H9 (cell line): ENCODE data around the gene LRRC52. TPM values are rescaled to one million over a fixed set of nuclear protein-coding genes. Genes with fewer than 3 reads are reported as not detected.

Experiments
- DNase-seq: peaks from one replicate; pipeline ENCODE4 v3.0.0-alpha.2; 2017
- H2AFZ ChIP-seq: one replicate; pipeline ENCODE4 v1.6.1; 2013; ENCODE audit warnings: mild to moderate bottlenecking, low read length, control low read depth, moderate library complexity
- H2AK5ac ChIP-seq: 2 replicates; pipeline ENCODE4 v1.6.1; 2013; ENCODE audit warnings: low read length, control low read depth, mixed read lengths; ENCODE audit not compliant: insufficient read length
- H2BK120ac ChIP-seq: one replicate; pipeline ENCODE4 v1.6.1; 2013; ENCODE audit warnings: low read depth, mild to moderate bottlenecking, low read length, control low read depth, inconsistent platforms; ENCODE audit not compliant: poor library complexity, severe bottlenecking
- H2BK12ac ChIP-seq: 2 replicates; pipeline ENCODE4 v1.6.1; 2013; ENCODE audit warnings: low read length, control low read depth, mixed read lengths, low read depth; ENCODE audit not compliant: insufficient read length
- H2BK15ac ChIP-seq: 2 replicates; pipeline ENCODE4 v1.6.1; 2013; ENCODE audit warnings: low read depth, low read length, control low read depth
- H2BK20ac ChIP-seq: one replicate; pipeline ENCODE4 v1.6.1; 2013; ENCODE audit warnings: low read depth, mild to moderate bottlenecking, low read length, control low read depth, inconsistent platforms; ENCODE audit not compliant: poor library complexity, severe bottlenecking
- H2BK5ac ChIP-seq: 2 replicates; pipeline ENCODE4 v1.6.1; 2013; ENCODE audit warnings: low read length, control low read depth, mixed read lengths; ENCODE audit not compliant: insufficient read length
- H3K14ac ChIP-seq: 2 replicates; pipeline ENCODE4 v1.6.1; 2013; ENCODE audit warnings: low read length, control low read depth; ENCODE audit not compliant: insufficient read depth
- H3K18ac ChIP-seq: 2 replicates; pipeline ENCODE4 v1.6.1; 2013; ENCODE audit warnings: low read depth, mild to moderate bottlenecking, mixed read lengths, low read length, control low read depth; ENCODE audit not compliant: insufficient read length
- H3K23ac ChIP-seq: 2 replicates; pipeline ENCODE4 v1.6.1; 2013; ENCODE audit warnings: low read length, control low read depth, mixed read lengths, low read depth; ENCODE audit not compliant: insufficient read length
- H3K23me2 ChIP-seq: 2 replicates; pipeline ENCODE4 v1.6.1; 2013; ENCODE audit warnings: low read depth, mild to moderate bottlenecking, mixed read lengths, low read length, control low read depth; ENCODE audit not compliant: insufficient read length, poor library complexity, severe bottlenecking
- H3K27ac ChIP-seq: 2 replicates; pipeline ENCODE4 v1.5.1; 2013; ENCODE audit warnings: low read length, control low read depth, mixed read lengths, low read depth; ENCODE audit not compliant: insufficient read length
- H3K27me3 ChIP-seq: 2 replicates; pipeline ENCODE4 v1.6.1; 2013; ENCODE audit warnings: low read length, control low read depth, inconsistent platforms; ENCODE audit not compliant: insufficient read depth
- H3K4ac ChIP-seq: 2 replicates; pipeline ENCODE4 v1.6.1; 2013; ENCODE audit warnings: low read depth, mild to moderate bottlenecking, control low read depth, inconsistent platforms, low read length, moderate library complexity
- H3K4me1 ChIP-seq: 2 replicates; pipeline ENCODE4 v1.6.1; 2013; ENCODE audit warnings: low read length, control low read depth, inconsistent platforms; ENCODE audit not compliant: insufficient read depth
- H3K4me2 ChIP-seq: 2 replicates; pipeline ENCODE4 v1.6.1; 2013; ENCODE audit warnings: low read length, control low read depth, mixed read lengths; ENCODE audit not compliant: insufficient read length, insufficient read depth
- H3K56ac ChIP-seq: 2 replicates; pipeline ENCODE4 v1.6.1; 2013; ENCODE audit warnings: low read depth, mild to moderate bottlenecking, mixed read lengths, low read length, control low read depth; ENCODE audit not compliant: insufficient read length
- H3K79me1 ChIP-seq: 2 replicates; pipeline ENCODE4 v1.6.1; 2013; ENCODE audit warnings: low read depth, mild to moderate bottlenecking, moderate library complexity, low read length, control low read depth, inconsistent platforms; ENCODE audit not compliant: insufficient read depth, poor library complexity, severe bottlenecking
- H3K79me2 ChIP-seq: 2 replicates; pipeline ENCODE4 v1.6.1; 2013; ENCODE audit warnings: low read length, control low read depth, inconsistent platforms; ENCODE audit not compliant: insufficient read depth
- H3K9ac ChIP-seq: 2 replicates; pipeline ENCODE4 v1.6.1; 2013; ENCODE audit warnings: low read length, control low read depth, mixed read lengths; ENCODE audit not compliant: insufficient read length; ENCODE audit errors: extremely low read depth
- H3K9me3 ChIP-seq: one replicate; pipeline ENCODE4 v1.6.1; 2013; ENCODE audit warnings: low read depth, low read length, inconsistent platforms; ENCODE audit not compliant: control insufficient read depth
- H3T11ph ChIP-seq: one replicate; pipeline ENCODE4 v1.6.1; 2013; ENCODE audit warnings: mild to moderate bottlenecking, low read length, control low read depth, inconsistent platforms
- H4K20me1 ChIP-seq: one replicate; pipeline ENCODE4 v1.6.1; 2013; ENCODE audit not compliant: control insufficient read depth, insufficient read length, insufficient read depth
- H4K5ac ChIP-seq: 2 replicates; pipeline ENCODE4 v1.6.1; 2013; ENCODE audit warnings: low read depth, mild to moderate bottlenecking, mixed read lengths, low read length, control low read depth; ENCODE audit not compliant: insufficient read length
- H4K8ac ChIP-seq: replicated peaks from 2 replicates; pipeline ENCODE4 v1.6.1; 2013; ENCODE audit warnings: low read length, control low read depth, mixed read lengths, low read depth; ENCODE audit not compliant: insufficient read length
- H4K91ac ChIP-seq: 2 replicates; pipeline ENCODE4 v1.6.1; 2013; ENCODE audit warnings: low read depth, mild to moderate bottlenecking, moderate library complexity, mixed read lengths, low read length, control low read depth; ENCODE audit not compliant: insufficient read length
- H3K27ac Mint-ChIP-seq, 3 experiments: 2 replicates in 2 of 3; 3 replicates in 1 of 3; pipeline ENCODE4 v1.8.0; 2020 to 2021; ENCODE audit warnings: mixed read lengths in 3 of 3, mild to moderate bottlenecking in 1 of 3, moderate library complexity in 1 of 3
- H3K27me3 Mint-ChIP-seq: 2 replicates; pipeline ENCODE4 v1.8.0; 2021; ENCODE audit warnings: low read depth, mild to moderate bottlenecking, moderate library complexity, mixed read lengths
- H3K36me3 Mint-ChIP-seq, 3 experiments: 2 replicates in 2 of 3; 3 replicates in 1 of 3; pipeline ENCODE4 v1.8.0; 2020 to 2021; ENCODE audit warnings: low read depth in 3 of 3, mixed read lengths in 3 of 3; ENCODE audit not compliant: insufficient read depth in 1 of 3
- H3K4me1 Mint-ChIP-seq, 2 experiments: 2 replicates each; pipeline ENCODE4 v1.8.0; 2020; ENCODE audit warnings: mixed read lengths in 2 of 2
- H3K4me3 Mint-ChIP-seq, 2 experiments: 2 replicates in 1 of 2; 3 replicates in 1 of 2; pipeline ENCODE4 v1.8.0; 2020 to 2021; ENCODE audit warnings: mild to moderate bottlenecking in 2 of 2, mixed read lengths in 2 of 2, moderate library complexity in 1 of 2
- H3K9me3 Mint-ChIP-seq, 2 experiments: 2 replicates in 1 of 2; 3 replicates in 1 of 2; pipeline ENCODE4 v1.8.0; 2020; ENCODE audit warnings: mild to moderate bottlenecking in 2 of 2, mixed read lengths in 2 of 2, moderate library complexity in 1 of 2
- WGBS: extraction: QIAGEN DNeasy Blood & Tissue Kit; methylation state at CpG from one replicate; pipeline ENCODE4 v1.1.7; 2013; ENCODE audit warnings: missing lambda C conversion rate, low lambda C conversion rate, mixed read lengths; ENCODE audit not compliant: insufficient read length; ENCODE audit errors: extremely low coverage; 5-methylcytosine and 5-hydroxymethylcytosine counted together
- total RNA-seq: library from RNA; stranded (reverse); gene quantifications from 2 replicates; pipeline ENCODE4 v1.2.1, GENCODE V29; 2021
- TF ChIP-seq, protein P1 (sequence below): fragments of 200-600 bp; sonication (generic); conservative IDR thresholded peaks from 3 replicates; pipeline ENCODE4 v1.8.0; 2021; ENCODE audit warnings: antibody characterized with exemption, mild to moderate bottlenecking

The LRRC52 gene
- total RNA-seq, 1 experiment from 2014 or later, result not detected

GRCh38 chr1:165581926-165582325 lies 38.1 kb downstream of the LRRC52 start:
- Histone ChIP-seq H3T11ph (no peak overlapping the region), H4K20me1 (no peaks in the 10 kb centered on the region), H3K4ac (no peak overlapping the region), H3K27ac (no peak overlapping the region), H3K14ac (no peak overlapping the region), H3K23me2 (no peaks in the 10 kb centered on the region), H3K56ac (no peak overlapping the region), H3K79me2 (no peaks in the 10 kb centered on the region), H3K4me1 (no peaks in the 10 kb centered on the region; the same call in 1 of the 2 replicates), H3K9me3 (no peaks in the 10 kb centered on the region), H2BK5ac (no peak overlapping the region), H2BK20ac (no peak overlapping the region), H4K5ac (no peak overlapping the region), H2AFZ (no peak overlapping the region), H3K79me1 (no peaks in the 10 kb centered on the region), H3K18ac (no peak overlapping the region), H3K23ac (no peak overlapping the region), H3K9ac (no peak overlapping the region), H3K27me3 (no peaks in the 10 kb centered on the region), H4K8ac (no peak overlapping the region), H2BK120ac (no peak overlapping the region), H2BK12ac (no peak overlapping the region), H2BK15ac (no peak overlapping the region), H4K91ac (no peak overlapping the region), H2AK5ac (no peak overlapping the region), H3K4me2 (no peak overlapping the region)
- TF ChIP-seq, protein P1, sequence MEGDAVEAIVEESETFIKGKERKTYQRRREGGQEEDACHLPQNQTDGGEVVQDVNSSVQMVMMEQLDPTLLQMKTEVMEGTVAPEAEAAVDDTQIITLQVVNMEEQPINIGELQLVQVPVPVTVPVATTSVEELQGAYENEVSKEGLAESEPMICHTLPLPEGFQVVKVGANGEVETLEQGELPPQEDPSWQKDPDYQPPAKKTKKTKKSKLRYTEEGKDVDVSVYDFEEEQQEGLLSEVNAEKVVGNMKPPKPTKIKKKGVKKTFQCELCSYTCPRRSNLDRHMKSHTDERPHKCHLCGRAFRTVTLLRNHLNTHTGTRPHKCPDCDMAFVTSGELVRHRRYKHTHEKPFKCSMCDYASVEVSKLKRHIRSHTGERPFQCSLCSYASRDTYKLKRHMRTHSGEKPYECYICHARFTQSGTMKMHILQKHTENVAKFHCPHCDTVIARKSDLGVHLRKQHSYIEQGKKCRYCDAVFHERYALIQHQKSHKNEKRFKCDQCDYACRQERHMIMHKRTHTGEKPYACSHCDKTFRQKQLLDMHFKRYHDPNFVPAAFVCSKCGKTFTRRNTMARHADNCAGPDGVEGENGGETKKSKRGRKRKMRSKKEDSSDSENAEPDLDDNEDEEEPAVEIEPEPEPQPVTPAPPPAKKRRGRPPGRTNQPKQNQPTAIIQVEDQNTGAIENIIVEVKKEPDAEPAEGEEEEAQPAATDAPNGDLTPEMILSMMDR, result no peak
- Mint-ChIP-seq H3K36me3 (no peaks in the 10 kb centered on the region; a peak in 1 of 7 replicates), H3K27ac (no peak overlapping the region), H3K27me3 (peaks cover 9% of the 10 kb centered on the region; the same call in 1 of the 2 replicates), H3K4me3 (no peak overlapping the region), H3K9me3 (no peaks in the 10 kb centered on the region), H3K4me1 (peaks cover 6 to 13% of the 10 kb centered on the region in 2 experiments)
- DNase-seq, result no peak
- WGBS, result no CpG with 5 or more reads among the region's 25 CpGs
